HCT116 (cell line): ENCODE data around the gene MAPRE3. TPM values are rescaled to one million over a fixed set of nuclear protein-coding genes. Genes with fewer than 3 reads are reported as not detected.

Source experiments
- ATAC-seq: fragments of 200-7000 bp; cut with Tn5 transposase; 2 replicates; pipeline ENCODE4 v1.9.1; 2020; ENCODE audit warnings: mild to moderate bottlenecking, moderate library complexity
- BruUV-seq: library from RNA; stranded (reverse); fragments of 400-500 nt; replicated peaks from 2 replicates; lab custom pipeline; 2021; lab: Mats Ljungman, UMichigan
- CTCF ChIA-PET: fragments of 300-600 bp; sonication (Branson Sonifier 250); formaldehyde crosslinking; loops from one replicate; lab custom pipeline; 2021; ENCODE audit warnings: antibody characterized with exemption; lab: Charles Lee
- POLR2A ChIA-PET: fragments of 300-600, 350-600 bp; sonication (Branson Sonifier 250); formaldehyde crosslinking; loops from one replicate; lab custom pipeline; 2021; ENCODE audit warnings: antibody characterized with exemption; lab: Charles Lee
- RAD21 ChIA-PET, 2 experiments: fragments of 300-600 bp; sonication (Branson Sonifier 250); formaldehyde crosslinking; loops; one replicate each; lab custom pipeline; 2023; ENCODE audit warnings: low total read pairs in 2 of 2; ENCODE audit not compliant: uncharacterized antibody in 2 of 2, unreplicated experiment in 2 of 2, low non-redundant PET in 1 of 2; lab: Charles Lee
- DNase-seq: peaks from one replicate; pipeline ENCODE4 v3.0.0-alpha.2; 2010; ENCODE audit warnings: low read depth, low spot score
- H2AFZ ChIP-seq: fragments of 200-600 bp; shearing (Covaris generic), sonication (generic); 2 replicates; pipeline ENCODE4 v1.6.1; 2017; ENCODE audit warnings: low read depth, mixed run types, mixed read lengths, antibody characterized with exemption, low read length; ENCODE audit not compliant: poor library complexity, severe bottlenecking
- H3K27ac ChIP-seq: 2 replicates; pipeline ENCODE4 v1.5.1; 2012; ENCODE audit warnings: low read depth, low read length
- H3K27me3 ChIP-seq: fragments of 200-600 bp; sonication (generic); 2 replicates; pipeline ENCODE4 v1.6.1; 2016; ENCODE audit warnings: mixed run types, low read length, mixed read lengths; ENCODE audit not compliant: insufficient read depth
- H3K36me3 ChIP-seq, 2 experiments: fragments of 200-500 bp in 1 of 2; fragments of 200-600 bp in 1 of 2; sonication (Bioruptor generic) in 1 of 2; sonication (generic) in 1 of 2; 2 replicates each; pipeline versions ENCODE4 v1.5.1 to v1.6.1; 2014 to 2016; ENCODE audit warnings: low read length in 2 of 2, inconsistent platforms in 1 of 2, mixed read lengths in 1 of 2, mixed run types in 1 of 2; ENCODE audit not compliant: insufficient read depth in 2 of 2, control insufficient read depth in 1 of 2
- H3K4me1 ChIP-seq, 2 experiments: fragments of 200-600 bp in 1 of 2; sonication (generic) in 1 of 2; 2 replicates each; pipeline versions ENCODE4 v1.5.1 to v1.6.1; 2012 to 2017; ENCODE audit warnings: low read length in 2 of 2, inconsistent platforms in 1 of 2, mild to moderate bottlenecking in 1 of 2, mixed read lengths in 1 of 2, mixed run types in 1 of 2, moderate library complexity in 1 of 2; ENCODE audit not compliant: insufficient read depth in 2 of 2, control insufficient read depth in 1 of 2
- H3K4me2 ChIP-seq: fragments of 200-600 bp; sonication (generic); 2 replicates; pipeline ENCODE4 v1.6.1; 2017; ENCODE audit warnings: mixed run types, low read length, mixed read lengths
- H3K4me3 ChIP-seq, 2 experiments: fragments of 200-600 bp in 1 of 2; sonication (generic) in 1 of 2; replicated peaks in 1 of 2; 2 replicates each; pipeline ENCODE4 v1.5.1; 2011 to 2016; ENCODE audit warnings: low read length in 2 of 2, control low read depth in 1 of 2, low read depth in 1 of 2, mild to moderate bottlenecking in 1 of 2, mixed read lengths in 1 of 2, mixed run types in 1 of 2
- H3K79me2 ChIP-seq: fragments of 200-600 bp; sonication (generic); 2 replicates; pipeline ENCODE4 v1.6.1; 2017; ENCODE audit warnings: mild to moderate bottlenecking, mixed run types, low read length, moderate library complexity, mixed read lengths; ENCODE audit not compliant: insufficient read depth
- H3K9ac ChIP-seq: fragments of 200-600 bp; sonication (generic); 2 replicates; pipeline ENCODE4 v1.6.1; 2016; ENCODE audit warnings: low read length, mixed read lengths
- H3K9me2 ChIP-seq: fragments of 200-600 bp; sonication (generic), shearing (Covaris generic); 2 replicates; pipeline ENCODE4 v1.6.1; 2017; ENCODE audit warnings: mixed run types, mild to moderate bottlenecking, moderate library complexity; ENCODE audit not compliant: insufficient read depth
- H3K9me3 ChIP-seq, 2 experiments: fragments of 200-500 bp in 1 of 2; fragments of 200-600 bp in 1 of 2; sonication (Bioruptor generic) in 1 of 2; sonication (generic) in 1 of 2; 2 replicates each; pipeline ENCODE4 v1.6.1; 2014 to 2017; ENCODE audit warnings: low read length in 2 of 2, mixed read lengths in 2 of 2, inconsistent platforms in 1 of 2, low read depth in 1 of 2, mild to moderate bottlenecking in 1 of 2, mixed run types in 1 of 2, moderate library complexity in 1 of 2; ENCODE audit not compliant: control insufficient read depth in 1 of 2, insufficient read depth in 1 of 2
- H4K20me1 ChIP-seq: fragments of 200-600 bp; sonication (generic), shearing (Covaris generic); 2 replicates; pipeline ENCODE4 v1.6.1; 2017; ENCODE audit warnings: mixed run types, mild to moderate bottlenecking, moderate library complexity; ENCODE audit not compliant: insufficient read depth
- ATF3 ChIP-seq: IDR thresholded peaks from 2 replicates; pipeline ENCODE4 v1.6.1; 2012
- CBX3 ChIP-seq: IDR thresholded peaks from 2 replicates; pipeline ENCODE4 v1.6.1; 2012; ENCODE audit warnings: low read depth
- CEBPB ChIP-seq: IDR thresholded peaks from 2 replicates; pipeline ENCODE4 v1.6.1; 2012; ENCODE audit warnings: low read depth
- CTCF ChIP-seq, 3 experiments: fragments of 200-600 bp in 1 of 3; sonication (generic) in 1 of 3; IDR thresholded peaks in 2 of 3; conservative IDR thresholded peaks in 1 of 3; 2 replicates each; pipeline ENCODE4 v1.5.1; 2012 to 2017; ENCODE audit warnings: low read depth in 2 of 3, low read length in 2 of 3, antibody characterized with exemption in 1 of 3, borderline replicate concordance in 1 of 3, control low read depth in 1 of 3, mild to moderate bottlenecking in 1 of 3, mixed read lengths in 1 of 3, mixed run types in 1 of 3, moderate library complexity in 1 of 3; ENCODE audit not compliant: insufficient read depth in 1 of 3
- EGR1 ChIP-seq: IDR thresholded peaks from 2 replicates; pipeline ENCODE4 v1.6.1; 2012; ENCODE audit warnings: low read depth
- ELF1 ChIP-seq: IDR thresholded peaks from 2 replicates; pipeline ENCODE4 v1.6.1; 2012; ENCODE audit warnings: low read depth, borderline replicate concordance
- EZH2 ChIP-seq: fragments of 200-600 bp; sonication (generic); IDR thresholded peaks from 2 replicates; pipeline ENCODE4 v1.6.1; 2017; ENCODE audit warnings: antibody characterized with exemption, mixed run types
- EZH2phosphoT487 ChIP-seq: fragments of 200-600 bp; IDR thresholded peaks from 2 replicates; pipeline ENCODE4 v1.6.1; 2018; ENCODE audit warnings: antibody characterized with exemption, borderline replicate concordance
- FOSL1 ChIP-seq: IDR thresholded peaks from 2 replicates; pipeline ENCODE4 v1.6.1; 2012; ENCODE audit warnings: low read depth
- JUND ChIP-seq: IDR thresholded peaks from 2 replicates; pipeline ENCODE4 v1.6.1; 2012
- MAX ChIP-seq: IDR thresholded peaks from 2 replicates; pipeline ENCODE4 v1.6.1; 2012
- POLR2A ChIP-seq: IDR thresholded peaks from 2 replicates; pipeline ENCODE4 v1.7.0; 2011; ENCODE audit warnings: borderline replicate concordance; ENCODE audit not compliant: insufficient read depth, insufficient read length; ENCODE audit errors: extremely low read depth
- POLR2AphosphoS5 ChIP-seq: IDR thresholded peaks from 2 replicates; pipeline ENCODE4 v1.6.1; 2011; ENCODE audit warnings: mild to moderate bottlenecking, low read depth, low read length, moderate library complexity
- RAD21 ChIP-seq: IDR thresholded peaks from 2 replicates; pipeline ENCODE4 v1.6.1; 2012; ENCODE audit warnings: low read depth, mild to moderate bottlenecking
- REST ChIP-seq: IDR thresholded peaks from 2 replicates; pipeline ENCODE4 v1.6.1; 2012; ENCODE audit warnings: low read depth
- SIN3A ChIP-seq: IDR thresholded peaks from 2 replicates; pipeline ENCODE4 v1.6.1; 2012; ENCODE audit warnings: low read depth
- TCF7L2 ChIP-seq: IDR thresholded peaks from 2 replicates; pipeline ENCODE4 v1.7.0; 2011; ENCODE audit warnings: borderline replicate concordance, inconsistent platforms; ENCODE audit not compliant: insufficient read depth, insufficient read length; ENCODE audit errors: extremely low read depth
- ZBTB33 ChIP-seq: IDR thresholded peaks from 2 replicates; pipeline ENCODE4 v1.6.1; 2011; ENCODE audit warnings: mild to moderate bottlenecking, low read length, moderate library complexity; ENCODE audit not compliant: insufficient replicate concordance; ENCODE audit errors: extremely low read depth
- ZFX ChIP-seq: fragments of 450-650 bp; IDR thresholded peaks from 2 replicates; pipeline ENCODE4 v1.6.1; 2017
- ZNF274 ChIP-seq: fragments of 200-500 bp; sonication (Bioruptor generic); IDR thresholded peaks from 2 replicates; pipeline ENCODE4 v1.6.1; 2014; ENCODE audit warnings: mild to moderate bottlenecking, low read depth, low read length, inconsistent platforms
- intact Hi-C: fragments of 100-400 bp; cut with micrococcal nuclease; formaldehyde crosslinking; loops from 2 replicates; pipeline ENCODE4 v1.10.0; 2022
- total RNA-seq: library from RNA; stranded (reverse); gene quantifications from one replicate; pipeline ENCODE4 v1.2.1, GENCODE V29; 2021; ENCODE audit not compliant: unreplicated experiment

Gene MAPRE3
- total RNA-seq, 1 experiment from 2014 or later = 12.1 TPM

GRCh38 chr2:26938399-26939118 lies 31.9 kb upstream of the MAPRE3 start:
- BruUV-seq = no TSS peak
- ChIA-PET RAD21 (interaction anchor here in 1 of 2 experiments (1.7 kb wide), 1 partner anchor 92 kb away, joined by 5 read pairs; no protein-coding TSS in a partner anchor), CTCF (interaction anchor here (1.1 to 5.6 kb wide), 3 partner anchors 16 to 92 kb away, joined by 3 to 93 read pairs (median 4); partner anchors contain the start of gene DPYSL5), POLR2A (no interaction called here)
- H3K27ac ChIP-seq = no peak overlapping the region
- H3K9me3 ChIP-seq = no peaks in the 10 kb centered on the region
- intact Hi-C loops = no loop called here
- no peak overlapping the region for H3K4me3 ChIP-seq
- no peak overlapping the region for H3K4me2 ChIP-seq
- no peak for TF ChIP-seq CBX3
- TF ChIP-seq ATF3 = no peak
- no peak for TF ChIP-seq ZBTB33
- no peak for TF ChIP-seq ZFX
- no peak for TF ChIP-seq RAD21
- no peak for TF ChIP-seq ELF1
- TF ChIP-seq CTCF (IDR thresholded peaks at IDR 0.05 in 2 of 3, conservative IDR thresholded peaks at IDR 0.05 in 1 of 3; ENCODE audit: borderline replicate concordance in 1 of 3, insufficient read depth in 1 of 3, low read depth in 2 of 3, low read length in 2 of 3) = no peak
- TF ChIP-seq EZH2phosphoT487 = no peak
- no peak for TF ChIP-seq FOSL1
- no peak for TF ChIP-seq ZNF274
- TF ChIP-seq MAX = no peak
- no peak for TF ChIP-seq TCF7L2
- no peak for TF ChIP-seq CEBPB
- no peak for TF ChIP-seq POLR2AphosphoS5
- TF ChIP-seq EZH2 = no peak
- TF ChIP-seq JUND = no peak
- no peak for TF ChIP-seq EGR1
- TF ChIP-seq POLR2A = no peak
- TF ChIP-seq REST = no peak
- no peak for TF ChIP-seq SIN3A
- no peak overlapping the region for H2AFZ ChIP-seq
- H3K79me2 ChIP-seq = no peaks in the 10 kb centered on the region
- no peaks in the 10 kb centered on the region for H3K9me2 ChIP-seq
- no peaks in the 10 kb centered on the region for H4K20me1 ChIP-seq
- H3K9ac ChIP-seq = no peak overlapping the region
- H3K36me3 ChIP-seq = no peaks in the 10 kb centered on the region
- ATAC-seq (no peak), DNase-seq (no peak)
- peaks cover 0 to 9% of the 10 kb centered on the region in 2 experiments; a peak in 1 of 4 replicates for H3K4me1 ChIP-seq
- no peaks in the 10 kb centered on the region for H3K27me3 ChIP-seq
